Measurements from ENCODE around the gene RIOX2.

GRCh38 chr3:97914388-97914787 is 57.8 kb downstream of the RIOX2 start:
- no peak for TF ChIP-seq CTCF (conservative IDR thresholded peaks at IDR 0.05; ENCODE audit: low read depth, low read length)
- TF ChIP-seq EZH2 (IDR thresholded peaks at IDR 0.05; ENCODE audit: borderline replicate concordance, low read depth, low read length, poor library complexity, severe bottlenecking): no peak

Measured in A673 (cell line).